NB4 (cell line): ENCODE measurements around the gene SUSD2.
"Not testable (repeated sequence)": the region's sequence is repeated elsewhere in the genome, so short reads cannot be mapped to it uniquely, and the experiment has no call there.

Experiments used
- DNase-seq: peaks from one replicate; pipeline ENCODE4 v3.0.0; 2010; ENCODE audit warnings: low read depth
- H3K4me3 ChIP-seq: one replicate; pipeline ENCODE4 v1.5.1; 2011; ENCODE audit warnings: mild to moderate bottlenecking, low read depth, low read length, moderate library complexity
- MYC ChIP-seq: IDR thresholded peaks from 2 replicates; pipeline ENCODE4 v1.6.1; 2011; ENCODE audit warnings: low read depth, low read length
- POLR2A ChIP-seq: IDR thresholded peaks from 2 replicates; pipeline ENCODE4 v1.6.1; 2011; ENCODE audit warnings: mild to moderate bottlenecking; ENCODE audit not compliant: insufficient read length; ENCODE audit errors: extremely low read depth
- TF ChIP-seq, protein P1 (sequence below): IDR thresholded peaks from 2 replicates; pipeline ENCODE4 v1.6.1; 2011; ENCODE audit warnings: low read depth, low read length
- TF ChIP-seq, protein P2 (sequence below): IDR thresholded peaks from one replicate; pipeline ENCODE4 v1.5.1; 2012; ENCODE audit warnings: low read depth, low read length

The SUSD2 gene

DNA sequence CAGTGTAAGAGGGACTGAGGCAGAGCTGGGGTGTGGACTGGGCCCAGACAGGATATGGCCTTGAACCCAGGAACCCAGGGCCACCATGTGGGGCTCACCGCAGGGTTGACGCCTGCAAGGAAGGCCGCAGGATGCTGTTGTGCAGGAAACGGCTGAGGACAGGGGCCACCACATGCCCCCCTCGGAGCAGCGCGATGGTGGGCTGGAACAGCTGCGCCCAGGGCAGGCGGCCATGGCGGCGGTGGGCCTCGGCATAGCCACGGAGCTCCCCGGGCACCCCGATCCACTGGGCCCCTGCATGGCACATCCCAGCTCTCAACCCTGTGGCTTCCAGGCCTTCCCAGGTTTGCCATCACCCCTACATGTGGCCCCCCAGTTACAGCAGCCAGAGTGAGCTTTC lies 51.4 kb downstream of the SUSD2 start:
- no peak for DNase-seq
- TF ChIP-seq POLR2A (no peak), MYC (no peak)
- TF ChIP-seq, protein P1, sequence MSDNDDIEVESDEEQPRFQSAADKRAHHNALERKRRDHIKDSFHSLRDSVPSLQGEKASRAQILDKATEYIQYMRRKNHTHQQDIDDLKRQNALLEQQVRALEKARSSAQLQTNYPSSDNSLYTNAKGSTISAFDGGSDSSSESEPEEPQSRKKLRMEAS = no peak
- TF ChIP-seq, protein P2, sequence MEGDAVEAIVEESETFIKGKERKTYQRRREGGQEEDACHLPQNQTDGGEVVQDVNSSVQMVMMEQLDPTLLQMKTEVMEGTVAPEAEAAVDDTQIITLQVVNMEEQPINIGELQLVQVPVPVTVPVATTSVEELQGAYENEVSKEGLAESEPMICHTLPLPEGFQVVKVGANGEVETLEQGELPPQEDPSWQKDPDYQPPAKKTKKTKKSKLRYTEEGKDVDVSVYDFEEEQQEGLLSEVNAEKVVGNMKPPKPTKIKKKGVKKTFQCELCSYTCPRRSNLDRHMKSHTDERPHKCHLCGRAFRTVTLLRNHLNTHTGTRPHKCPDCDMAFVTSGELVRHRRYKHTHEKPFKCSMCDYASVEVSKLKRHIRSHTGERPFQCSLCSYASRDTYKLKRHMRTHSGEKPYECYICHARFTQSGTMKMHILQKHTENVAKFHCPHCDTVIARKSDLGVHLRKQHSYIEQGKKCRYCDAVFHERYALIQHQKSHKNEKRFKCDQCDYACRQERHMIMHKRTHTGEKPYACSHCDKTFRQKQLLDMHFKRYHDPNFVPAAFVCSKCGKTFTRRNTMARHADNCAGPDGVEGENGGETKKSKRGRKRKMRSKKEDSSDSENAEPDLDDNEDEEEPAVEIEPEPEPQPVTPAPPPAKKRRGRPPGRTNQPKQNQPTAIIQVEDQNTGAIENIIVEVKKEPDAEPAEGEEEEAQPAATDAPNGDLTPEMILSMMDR = no peak
- no peak overlapping the region for H3K4me3 ChIP-seq

DNA sequence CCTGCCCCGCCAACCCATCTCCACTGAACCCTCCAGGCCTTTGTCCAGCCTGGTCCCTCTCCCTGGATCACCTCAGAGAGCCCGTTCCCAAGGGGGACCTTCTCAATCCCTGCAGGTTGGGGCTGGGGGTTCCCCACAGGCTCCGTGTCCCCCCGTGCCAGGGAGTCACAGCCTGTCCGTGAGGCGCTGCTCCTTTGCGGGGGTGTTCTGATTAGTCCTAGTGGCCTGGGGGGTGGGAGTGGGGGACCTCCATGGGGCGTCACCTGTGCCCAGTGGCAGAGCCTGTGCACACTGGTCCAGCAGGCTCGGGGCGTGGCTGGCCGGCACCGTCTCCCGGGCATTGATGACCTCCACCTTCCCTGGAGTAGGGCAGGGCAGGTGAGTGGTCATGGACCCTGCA lies 51.9 kb downstream of the SUSD2 start:
- TF ChIP-seq, protein P2 = no peak
- no peak for TF ChIP-seq POLR2A
- TF ChIP-seq, protein P1 = no peak
- TF ChIP-seq MYC = no peak

DNA sequence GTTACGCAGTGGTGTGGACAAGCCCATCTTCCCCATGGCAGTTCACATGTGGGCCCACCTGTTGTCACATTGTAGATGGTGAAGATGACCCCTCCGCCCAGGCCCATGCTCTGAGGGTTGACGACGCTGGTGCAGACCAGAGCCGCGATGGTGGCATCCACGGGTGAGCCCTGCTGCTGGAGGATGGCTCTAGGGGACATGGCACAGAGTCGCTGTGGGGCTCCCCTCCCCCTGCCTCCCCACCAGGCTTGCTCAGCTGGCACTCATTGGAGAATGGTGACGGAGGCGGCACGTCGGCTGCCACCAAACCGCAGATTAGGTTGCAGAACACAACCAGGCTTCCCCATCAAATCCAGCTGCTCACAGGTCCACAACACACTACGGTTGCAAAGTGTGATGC lies 52.5 kb downstream of the SUSD2 start:
- no peak for DNase-seq
- no peak overlapping the region for H3K4me3 ChIP-seq
- TF ChIP-seq, protein P2 = no peak
- TF ChIP-seq MYC (no peak), POLR2A (no peak)
- TF ChIP-seq, protein P1 = no peak

More for the DNA sequence above, 51.9 kb downstream of the SUSD2 start:
- H3K4me3 ChIP-seq = no peak overlapping the region
- DNase-seq = no peak

DNA sequence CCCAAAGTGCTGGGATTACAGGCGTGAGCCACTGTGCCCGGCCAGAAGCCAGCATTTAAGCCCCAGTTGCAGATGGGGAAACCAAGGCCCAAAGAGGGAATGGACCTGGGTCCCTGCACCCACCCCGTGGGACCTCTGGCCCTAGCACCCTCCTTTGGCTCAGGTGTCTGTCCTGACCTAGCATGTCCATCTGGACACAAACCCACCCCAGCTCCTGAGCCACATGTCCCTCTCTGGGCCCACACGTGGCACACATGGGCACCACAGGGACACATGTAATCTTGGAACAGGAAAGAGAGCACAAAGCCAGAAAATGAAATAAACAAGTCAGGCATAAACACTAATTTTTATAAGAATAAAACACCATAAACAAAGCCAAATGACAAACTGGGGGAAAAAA lies 54.0 kb downstream of the SUSD2 start:
- no peak overlapping the region for H3K4me3 ChIP-seq
- TF ChIP-seq, protein P1 = no peak
- no peak for TF ChIP-seq MYC
- TF ChIP-seq, protein P2 = no peak
- DNase-seq = no peak

DNA sequence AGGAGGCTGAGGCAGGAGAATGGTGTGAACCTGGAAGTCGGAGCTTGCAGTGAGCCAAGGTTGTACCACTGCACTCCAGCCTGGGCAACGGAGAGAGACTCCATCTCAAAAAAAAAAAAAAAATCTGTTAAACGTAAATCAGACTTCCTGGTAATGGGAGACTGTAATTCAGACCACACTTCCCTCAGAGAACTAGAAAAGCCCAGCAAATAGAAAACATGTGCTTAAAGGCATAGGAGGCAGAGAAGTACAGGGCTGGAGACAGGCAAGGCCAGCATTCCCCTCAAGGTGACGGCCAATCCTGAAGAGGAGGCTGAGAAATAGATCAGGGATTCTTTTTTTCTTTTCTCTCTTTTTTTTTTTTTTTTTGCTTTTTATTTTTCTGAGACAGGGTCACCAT lies 55.4 kb downstream of the SUSD2 start:
- TF ChIP-seq MYC (no peak), POLR2A (no peak)
- TF ChIP-seq, protein P1 = no peak
- TF ChIP-seq, protein P2 = no peak
- no peak for DNase-seq
- no peak overlapping the region for H3K4me3 ChIP-seq

DNA sequence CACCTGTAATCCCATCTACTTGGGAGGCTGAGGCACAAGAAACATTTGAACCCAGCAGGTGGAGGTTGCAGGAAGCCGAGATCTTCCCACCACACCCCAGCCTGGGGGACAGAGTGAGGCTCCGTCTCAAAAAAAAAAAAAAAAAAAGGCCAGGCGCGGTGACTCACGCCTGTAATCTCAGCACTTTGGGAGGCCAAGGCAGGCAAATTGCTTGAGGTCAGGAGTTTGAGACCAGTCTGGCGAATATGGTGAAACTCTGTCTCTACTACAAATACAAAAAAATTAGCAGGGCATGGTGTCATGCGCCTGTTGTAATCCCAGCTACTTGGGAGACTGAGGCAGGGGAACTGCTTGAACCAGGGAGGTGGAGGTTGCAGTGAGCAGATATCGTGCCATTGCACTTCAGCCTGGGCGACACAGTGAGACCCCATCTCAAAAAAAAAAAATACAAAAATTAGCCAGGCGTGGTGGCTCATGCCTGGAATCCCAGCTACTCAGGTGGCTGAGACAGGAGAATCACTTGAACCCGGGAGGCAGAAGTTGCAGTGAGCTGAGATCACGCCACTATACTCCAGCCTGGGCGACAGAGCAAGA lies 56.9 kb downstream of the SUSD2 start:
- H3K4me3 ChIP-seq, DNase-seq: not testable (repeated sequence)
